ENCODE measurements around the gene NEMF.

DNA sequence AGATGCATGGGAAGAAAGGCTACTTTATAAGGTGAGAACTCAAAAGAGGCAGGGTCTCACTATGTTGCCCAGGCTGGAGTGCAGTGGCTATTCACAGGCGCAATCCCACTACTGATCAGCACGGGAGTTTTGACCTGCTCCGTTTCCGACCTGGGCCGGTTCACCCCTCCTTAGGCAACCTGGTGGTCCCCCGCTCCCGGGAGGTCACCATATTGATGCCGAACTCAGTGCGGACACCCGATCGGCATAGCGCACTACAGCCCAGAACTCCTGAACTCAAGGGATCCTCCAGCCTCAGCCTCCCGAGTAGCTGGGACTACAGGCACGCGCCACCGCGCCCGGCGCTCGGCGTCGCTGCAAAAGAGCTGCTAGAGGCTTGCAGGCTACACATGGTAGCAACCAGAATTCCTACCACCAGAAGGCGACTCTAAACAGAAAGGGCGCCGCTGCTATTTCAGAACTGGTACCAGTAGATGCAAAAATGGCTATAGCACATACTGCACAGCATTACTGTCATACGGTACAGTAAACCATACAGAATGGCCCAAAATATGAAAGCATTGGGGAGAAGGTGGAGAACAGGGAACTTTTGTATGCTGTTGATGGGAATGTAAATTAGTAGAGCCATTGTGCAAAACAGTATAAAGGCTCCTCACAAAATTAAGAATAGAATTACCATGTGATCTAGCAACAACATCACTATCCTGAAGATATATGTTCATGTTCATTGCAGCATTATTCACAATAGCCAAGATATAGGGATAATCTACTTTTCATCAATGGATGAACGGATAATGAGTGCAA, 1.2 kb upstream of the NEMF start:
- TF ChIP-seq, protein P1, sequence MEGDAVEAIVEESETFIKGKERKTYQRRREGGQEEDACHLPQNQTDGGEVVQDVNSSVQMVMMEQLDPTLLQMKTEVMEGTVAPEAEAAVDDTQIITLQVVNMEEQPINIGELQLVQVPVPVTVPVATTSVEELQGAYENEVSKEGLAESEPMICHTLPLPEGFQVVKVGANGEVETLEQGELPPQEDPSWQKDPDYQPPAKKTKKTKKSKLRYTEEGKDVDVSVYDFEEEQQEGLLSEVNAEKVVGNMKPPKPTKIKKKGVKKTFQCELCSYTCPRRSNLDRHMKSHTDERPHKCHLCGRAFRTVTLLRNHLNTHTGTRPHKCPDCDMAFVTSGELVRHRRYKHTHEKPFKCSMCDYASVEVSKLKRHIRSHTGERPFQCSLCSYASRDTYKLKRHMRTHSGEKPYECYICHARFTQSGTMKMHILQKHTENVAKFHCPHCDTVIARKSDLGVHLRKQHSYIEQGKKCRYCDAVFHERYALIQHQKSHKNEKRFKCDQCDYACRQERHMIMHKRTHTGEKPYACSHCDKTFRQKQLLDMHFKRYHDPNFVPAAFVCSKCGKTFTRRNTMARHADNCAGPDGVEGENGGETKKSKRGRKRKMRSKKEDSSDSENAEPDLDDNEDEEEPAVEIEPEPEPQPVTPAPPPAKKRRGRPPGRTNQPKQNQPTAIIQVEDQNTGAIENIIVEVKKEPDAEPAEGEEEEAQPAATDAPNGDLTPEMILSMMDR (IDR thresholded peaks at IDR 0.05): peak; percentile 82
- TF ChIP-seq EZH2 (IDR thresholded peaks at IDR 0.05): no peak
